ENCODE results near the gene ANKFN1. TPM values are rescaled to one million over a fixed set of nuclear protein-coding genes. Genes with fewer than 3 reads are reported as not detected.

ANKFN1 gene
- total and polyA plus RNA-seq, 10 of the 15 experiments (the other 5 are each of a cell fraction or from before 2014, with no cell fraction given) = 0.19 TPM; not detected in 9

- CTCF ChIA-PET = no interaction called here
- Histone ChIP-seq H3K4me1 (ENCODE audit: control insufficient read depth, insufficient read depth, low read length) (no peaks in the 10 kb centered on the region), H3K9me3 (replicated peaks; ENCODE audit: control insufficient read depth, insufficient read depth, low read length) (no peaks in the 10 kb centered on the region), H3K36me3 (ENCODE audit: control insufficient read depth in 2 of 2, insufficient read depth in 2 of 2, low read length in 1 of 2) (no peaks in the 10 kb centered on the region), H4K20me1 (ENCODE audit: control insufficient read depth, insufficient read depth) (no peaks in the 10 kb centered on the region), H3K4me2 (ENCODE audit: control insufficient read depth, insufficient read depth) (no peak overlapping the region), H3K27ac (ENCODE audit: control insufficient read depth, insufficient read depth) (no peak overlapping the region), H3K27me3 (replicated peaks in 1 of 2; ENCODE audit: control insufficient read depth in 2 of 2, insufficient read depth in 2 of 2, low read length in 1 of 2) (no peaks in the 10 kb centered on the region), H2AFZ (ENCODE audit: control insufficient read depth, low read depth, low read length) (no peak overlapping the region), H3K9ac (ENCODE audit: control insufficient read depth, insufficient read depth, low read length) (no peak overlapping the region), H3K4me3 (no peak overlapping the region), H3K79me2 (ENCODE audit: control insufficient read depth, insufficient read depth, low read length) (no peaks in the 10 kb centered on the region)
- no peak for TF ChIP-seq BACH1 (IDR thresholded peaks at IDR 0.05; ENCODE audit: borderline replicate concordance)
- no peak for TF ChIP-seq WRNIP1 (IDR thresholded peaks at IDR 0.05; ENCODE audit: borderline replicate concordance, low read depth, low read length)
- no peak for TF ChIP-seq PAX5 (IDR thresholded peaks at IDR 0.05; ENCODE audit: borderline replicate concordance, low read depth, low read length)
- TF ChIP-seq, protein P1, sequence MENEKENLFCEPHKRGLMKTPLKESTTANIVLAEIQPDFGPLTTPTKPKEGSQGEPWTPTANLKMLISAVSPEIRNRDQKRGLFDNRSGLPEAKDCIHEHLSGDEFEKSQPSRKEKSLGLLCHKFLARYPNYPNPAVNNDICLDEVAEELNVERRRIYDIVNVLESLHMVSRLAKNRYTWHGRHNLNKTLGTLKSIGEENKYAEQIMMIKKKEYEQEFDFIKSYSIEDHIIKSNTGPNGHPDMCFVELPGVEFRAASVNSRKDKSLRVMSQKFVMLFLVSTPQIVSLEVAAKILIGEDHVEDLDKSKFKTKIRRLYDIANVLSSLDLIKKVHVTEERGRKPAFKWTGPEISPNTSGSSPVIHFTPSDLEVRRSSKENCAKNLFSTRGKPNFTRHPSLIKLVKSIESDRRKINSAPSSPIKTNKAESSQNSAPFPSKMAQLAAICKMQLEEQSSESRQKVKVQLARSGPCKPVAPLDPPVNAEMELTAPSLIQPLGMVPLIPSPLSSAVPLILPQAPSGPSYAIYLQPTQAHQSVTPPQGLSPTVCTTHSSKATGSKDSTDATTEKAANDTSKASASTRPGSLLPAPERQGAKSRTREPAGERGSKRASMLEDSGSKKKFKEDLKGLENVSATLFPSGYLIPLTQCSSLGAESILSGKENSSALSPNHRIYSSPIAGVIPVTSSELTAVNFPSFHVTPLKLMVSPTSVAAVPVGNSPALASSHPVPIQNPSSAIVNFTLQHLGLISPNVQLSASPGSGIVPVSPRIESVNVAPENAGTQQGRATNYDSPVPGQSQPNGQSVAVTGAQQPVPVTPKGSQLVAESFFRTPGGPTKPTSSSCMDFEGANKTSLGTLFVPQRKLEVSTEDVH (IDR thresholded peaks at IDR 0.05; ENCODE audit: low read depth, partially characterized antibody) = no peak
- TF ChIP-seq MYC (IDR thresholded peaks at IDR 0.05; ENCODE audit: insufficient read depth, insufficient read length, insufficient replicate concordance, low read length, severe bottlenecking) = no peak
- TF ChIP-seq E4F1 (IDR thresholded peaks at IDR 0.05; ENCODE audit: borderline replicate concordance, partially characterized antibody) = no peak
- POLR2A ChIA-PET = no interaction called here
- SMC1A ChIA-PET (ENCODE audit: uncharacterized antibody, unreplicated experiment) = interaction anchor here (0.6 kb wide), 1 partner anchor 102 kb away, joined by 3 read pairs; no protein-coding TSS in a partner anchor
- intact Hi-C loops (cut with micrococcal nuclease; ENCODE audit: unreplicated experiment) = no loop called here
- ATAC-seq = no peak
- no peak for DNase-seq (ENCODE audit: low read depth, low spot score)
- FAIRE-seq = no peak
- 27% methylated on average over 5 of the region's 5 CpGs for WGBS (ENCODE audit: insufficient coverage, insufficient replicate concordance, low lambda C conversion rate, missing lambda C conversion rate)
- in situ Hi-C loops (cut with MboI) = no loop called here
- RAD21 ChIA-PET (ENCODE audit: unreplicated experiment) = no interaction called here
- no TSS peak for BruUV-seq (replicated peaks)
Observed at GRCh38 chr17:56326001-56326359, 172.7 kb downstream of the ANKFN1 start.
